GM12878 (cell line): Measurements from ENCODE around the gene CNGB1. TPM values are rescaled to one million over a fixed set of nuclear protein-coding genes. Genes with fewer than 3 reads are reported as not detected.

ENCODE experiments used
- ATAC-seq: fragments of 200-7000 bp; cut with Tn5 transposase; 3 replicates; pipeline ENCODE4 v1.9.1; 2020; ENCODE audit warnings: mild to moderate bottlenecking, moderate library complexity
- BruUV-seq: library from RNA; stranded (reverse); fragments of 400-500 nt; replicated peaks from 2 replicates; lab custom pipeline; 2021; lab: Mats Ljungman, UMichigan
- CTCF ChIA-PET: fragments of 300-600 bp; sonication (Branson Sonifier 250); formaldehyde crosslinking; extraction: SDS; loops from one replicate; lab custom pipeline; 2021; ENCODE audit warnings: inconsistent platforms; lab: Yijun Ruan, JAX
- POLR2A ChIA-PET: fragments of 350-600 bp; formaldehyde crosslinking; extraction: SDS; loops from one replicate; lab custom pipeline; 2021; ENCODE audit warnings: inconsistent platforms; lab: Charles Lee
- RAD21 ChIA-PET: fragments of 300-600 bp; sonication (Branson Sonifier 250); formaldehyde crosslinking; loops from one replicate; lab custom pipeline; 2023; ENCODE audit warnings: antibody characterized with exemption; ENCODE audit not compliant: unreplicated experiment; lab: Charles Lee
- SMC1A ChIA-PET: fragments of 300-600 bp; sonication (Branson Sonifier 250); formaldehyde crosslinking; loops from one replicate; lab custom pipeline; 2023; ENCODE audit not compliant: unreplicated experiment, uncharacterized antibody; lab: Charles Lee
- DNase-seq: peaks from one replicate; pipeline ENCODE4 v3.0.0-alpha.2; 2011; ENCODE audit warnings: low read depth, low spot score
- FAIRE-seq: peaks from 3 replicates; lab custom pipeline; 2011; peaks lifted over from hg19 to GRCh38; lab: Jason Lieb, UNC
- H2AFZ ChIP-seq: 2 replicates; pipeline ENCODE4 v1.6.0; 2011; ENCODE audit warnings: low read depth, low read length, control low read depth; ENCODE audit not compliant: control insufficient read depth
- H3K27ac ChIP-seq: 2 replicates; pipeline ENCODE4 v1.5.1; 2011; ENCODE audit warnings: control low read depth; ENCODE audit not compliant: control insufficient read depth, insufficient read depth
- H3K27me3 ChIP-seq, 2 experiments: replicated peaks in 1 of 2; 2 replicates each; pipeline versions ENCODE4 v1.6.0 to v1.6.1; 2011; ENCODE audit warnings: low read length in 1 of 2; ENCODE audit not compliant: control insufficient read depth in 2 of 2, insufficient read depth in 2 of 2
- H3K36me3 ChIP-seq, 2 experiments: 2 replicates each; pipeline ENCODE4 v1.5.1; 2011; ENCODE audit warnings: low read length in 1 of 2; ENCODE audit not compliant: control insufficient read depth in 2 of 2, insufficient read depth in 2 of 2
- H3K4me1 ChIP-seq: 2 replicates; pipeline ENCODE4 v1.6.1; 2011; ENCODE audit warnings: mild to moderate bottlenecking, low read length, moderate library complexity, mixed read lengths; ENCODE audit not compliant: control insufficient read depth, insufficient read depth
- H3K4me2 ChIP-seq: 2 replicates; pipeline ENCODE4 v1.6.0; 2011; ENCODE audit warnings: control low read depth; ENCODE audit not compliant: control insufficient read depth, insufficient read depth
- H3K4me3 ChIP-seq: fragments of 200-600 bp; sonication (generic); 2 replicates; pipeline ENCODE4 v1.5.1; 2016
- H3K79me2 ChIP-seq: 2 replicates; pipeline ENCODE4 v1.6.0; 2011; ENCODE audit warnings: low read length; ENCODE audit not compliant: control insufficient read depth, insufficient read depth
- H3K9ac ChIP-seq: 2 replicates; pipeline ENCODE4 v1.8.0; 2011; ENCODE audit warnings: low read length, control low read depth, mixed read lengths; ENCODE audit not compliant: control insufficient read depth, insufficient read depth
- H3K9me3 ChIP-seq: replicated peaks from 3 replicates; pipeline ENCODE4 v1.5.1; 2011; ENCODE audit warnings: mild to moderate bottlenecking, low read length; ENCODE audit not compliant: control insufficient read depth, insufficient read depth
- H4K20me1 ChIP-seq: 2 replicates; pipeline ENCODE4 v1.6.0; 2011; ENCODE audit not compliant: control insufficient read depth, insufficient read depth
- BHLHE40 ChIP-seq, 2 experiments: fragments of 450-650 bp in 1 of 2; IDR thresholded peaks; 2 replicates each; pipeline ENCODE4 v1.6.1; 2011 to 2017; ENCODE audit warnings: low read depth in 2 of 2, borderline replicate concordance in 1 of 2, improper control_type of control experiment in 1 of 2, low read length in 1 of 2, mild to moderate bottlenecking in 1 of 2
- ESRRA ChIP-seq: IDR thresholded peaks from 2 replicates; pipeline ENCODE4 v1.6.1; 2012; ENCODE audit warnings: mild to moderate bottlenecking, low read length, improper control_type of control experiment
- JUND ChIP-seq: IDR thresholded peaks from 2 replicates; pipeline ENCODE4 v1.6.1; 2012; ENCODE audit warnings: low read depth, mild to moderate bottlenecking, low read length, improper control_type of control experiment, moderate library complexity
- NFXL1 ChIP-seq: fragments of 450-650 bp; IDR thresholded peaks from 2 replicates; pipeline ENCODE4 v1.6.1; 2017; ENCODE audit warnings: antibody characterized with exemption, mild to moderate bottlenecking, borderline replicate concordance
- NFYA ChIP-seq: IDR thresholded peaks from 2 replicates; pipeline ENCODE4 v1.6.1; 2011; ENCODE audit warnings: low read depth, mild to moderate bottlenecking, low read length, improper control_type of control experiment, borderline replicate concordance
- SPI1 ChIP-seq: IDR thresholded peaks from 2 replicates; pipeline ENCODE4 v1.6.1; 2011; ENCODE audit warnings: low read depth, mild to moderate bottlenecking, low read length, moderate library complexity, borderline replicate concordance; ENCODE audit not compliant: insufficient read depth
- TAF1 ChIP-seq: IDR thresholded peaks from 2 replicates; pipeline ENCODE4 v1.6.1; 2011; ENCODE audit warnings: mild to moderate bottlenecking, low read depth, low read length, borderline replicate concordance
- YY1 ChIP-seq: IDR thresholded peaks from 2 replicates; pipeline ENCODE4 v1.6.1; 2011; ENCODE audit warnings: low read depth, mild to moderate bottlenecking, low read length
- ZBED1 ChIP-seq: IDR thresholded peaks from 2 replicates; pipeline ENCODE4 v1.6.1; 2016; ENCODE audit warnings: borderline replicate concordance
- ZNF217 ChIP-seq: fragments of 450-650 bp; IDR thresholded peaks from 2 replicates; pipeline ENCODE4 v1.6.1; 2017; ENCODE audit warnings: antibody characterized with exemption, mild to moderate bottlenecking
- ZNF24 ChIP-seq: fragments of 450-650 bp; IDR thresholded peaks from 2 replicates; pipeline ENCODE4 v1.6.1; 2017; ENCODE audit warnings: antibody characterized with exemption, mild to moderate bottlenecking
- ZNF622 ChIP-seq: fragments of 450-650 bp; IDR thresholded peaks from 2 replicates; pipeline ENCODE4 v1.6.1; 2017; ENCODE audit warnings: mild to moderate bottlenecking, inconsistent platforms
- WGBS: methylation state at CpG from one replicate; pipeline ENCODE4 v1.1.6; 2016; ENCODE audit warnings: low lambda C conversion rate; ENCODE audit not compliant: insufficient replicate concordance, insufficient coverage; ENCODE audit errors: missing lambda C conversion rate; 5-methylcytosine and 5-hydroxymethylcytosine counted together
- in situ Hi-C: fragments of 300-500 bp; cut with MboI; formaldehyde crosslinking; loops from 9 replicates; pipeline ENCODE4 v1.14.3; 2018; ENCODE audit warnings: mixed read lengths
- intact Hi-C: fragments of 100-400 bp; cut with micrococcal nuclease; formaldehyde crosslinking; loops from one replicate; pipeline ENCODE4 v1.14.2; 2022; ENCODE audit not compliant: unreplicated experiment
- polyA plus RNA-seq, 11 experiments: library from polyadenylated mRNA; depleted of rRNA in 4 of 11; unstranded in 6 of 11; stranded (reverse) in 5 of 11; fragments of >200 nt; fragmentation: Nextera tagmentation in 4 of 11; fragmentation: Illumina TruSeq in 1 of 11; extraction: Ambion mirVana in 4 of 11; extraction: Trizol in 1 of 11; gene quantifications; 1 replicate in 1 of 11; 2 replicates in 10 of 11; pipeline versions ENCODE4 v1.2.1 to v1.2.3, GENCODE V29; 2011 to 2016; ENCODE audit warnings: inconsistent platforms in 2 of 11, missing spikeins in 2 of 11, low read depth in 1 of 11
- total RNA-seq, 4 experiments: library from RNA; depleted of rRNA in 3 of 4; stranded (reverse); fragments of >200 nt in 3 of 4; fragmentation: Illumina TruSeq in 1 of 4; extraction: Trizol in 1 of 4; gene quantifications; 2 replicates each; pipeline versions ENCODE4 v1.2.1 to v1.2.3, GENCODE V29; 2013 to 2021

CNGB1 gene
- total and polyA plus RNA-seq, 10 of the 15 experiments (the other 5 are each of a cell fraction or from before 2014, with no cell fraction given), result 0.03 TPM; not detected in 9

GRCh38 chr16:57862698-57863433 is 108.1 kb downstream of the CNGB1 start:
- Histone ChIP-seq H3K27ac (no peak overlapping the region), H3K9me3 (no peaks in the 10 kb centered on the region)
- no peak for TF ChIP-seq ZNF24
- TF ChIP-seq ZNF217, result no peak
- TF ChIP-seq BHLHE40 (IDR thresholded peaks at IDR 0.05; ENCODE audit: borderline replicate concordance in 1 of 2, low read depth in 2 of 2, low read length in 1 of 2), result no peak
- no peak for TF ChIP-seq ZBED1
- TF ChIP-seq YY1, result no peak
- TF ChIP-seq JUND, result no peak
- no peak for TF ChIP-seq NFYA
- no peak for TF ChIP-seq TAF1
- TF ChIP-seq SPI1, result no peak
- TF ChIP-seq ZNF622, result no peak
- TF ChIP-seq ESRRA, result no peak
- no peak for TF ChIP-seq NFXL1
- TF ChIP-seq, all 136 proteins: peak for 0
- ChIA-PET CTCF (interaction anchor here (0.7 to 2.3 kb wide), 5 partner anchors 36 to 253 kb away, joined by 3 to 9 read pairs (median 4); partner anchors contain the start of gene KATNB1), RAD21 (interaction anchor here (0.7 to 1.5 kb wide), 7 partner anchors 52 to 381 kb away, joined by 3 to 4 read pairs (median 3); no protein-coding TSS in a partner anchor), POLR2A (interaction anchor here (0.9 to 1.1 kb wide), 2 partner anchors 15 to 91 kb away, joined by 3 to 5 read pairs; no protein-coding TSS in a partner anchor), SMC1A (interaction anchor here (0.5 to 1.9 kb wide), 3 partner anchors 54 to 351 kb away, joined by 3 to 6 read pairs (median 4); no protein-coding TSS in a partner anchor)
- no peaks in the 10 kb centered on the region for H3K36me3 ChIP-seq
- DNase-seq (no peak), ATAC-seq (no peak), FAIRE-seq (no peak)
- no TSS peak for BruUV-seq
- H3K9ac ChIP-seq, result no peak overlapping the region
- no peaks in the 10 kb centered on the region for H4K20me1 ChIP-seq
- H2AFZ ChIP-seq, result no peak overlapping the region
- H3K4me1 ChIP-seq, result no peaks in the 10 kb centered on the region
- H3K27me3 ChIP-seq, result no peaks in the 10 kb centered on the region
- H3K4me2 ChIP-seq, result no peak overlapping the region
- intact Hi-C loops, result loop anchor here (5.0 kb wide), 1 partner anchor 106 kb away; no protein-coding TSS in a partner anchor
- no peak overlapping the region for H3K4me3 ChIP-seq
- in situ Hi-C loops, result no loop called here
- no peaks in the 10 kb centered on the region for H3K79me2 ChIP-seq
- 39% methylated on average over 9 of the region's 9 CpGs for WGBS
